HCT116 (cell line): ENCODE data around the gene MTRR. TPM values are rescaled to one million over a fixed set of nuclear protein-coding genes. Genes with fewer than 3 reads are reported as not detected.

Experiments
- ATAC-seq: fragments of 200-7000 bp; cut with Tn5 transposase; 2 replicates; pipeline ENCODE4 v1.9.1; 2020; ENCODE audit warnings: mild to moderate bottlenecking, moderate library complexity
- BruUV-seq: library from RNA; stranded (reverse); fragments of 400-500 nt; replicated peaks from 2 replicates; lab custom pipeline; 2021; lab: Mats Ljungman, UMichigan
- CTCF ChIA-PET: fragments of 300-600 bp; sonication (Branson Sonifier 250); formaldehyde crosslinking; loops from one replicate; lab custom pipeline; 2021; ENCODE audit warnings: antibody characterized with exemption; lab: Charles Lee
- POLR2A ChIA-PET: fragments of 300-600, 350-600 bp; sonication (Branson Sonifier 250); formaldehyde crosslinking; loops from one replicate; lab custom pipeline; 2021; ENCODE audit warnings: antibody characterized with exemption; lab: Charles Lee
- RAD21 ChIA-PET, 2 experiments: fragments of 300-600 bp; sonication (Branson Sonifier 250); formaldehyde crosslinking; loops; one replicate each; lab custom pipeline; 2023; ENCODE audit warnings: low total read pairs in 2 of 2; ENCODE audit not compliant: uncharacterized antibody in 2 of 2, unreplicated experiment in 2 of 2, low non-redundant PET in 1 of 2; lab: Charles Lee
- DNase-seq: peaks from one replicate; pipeline ENCODE4 v3.0.0-alpha.2; 2010; ENCODE audit warnings: low read depth, low spot score
- H2AFZ ChIP-seq: fragments of 200-600 bp; shearing (Covaris generic), sonication (generic); 2 replicates; pipeline ENCODE4 v1.6.1; 2017; ENCODE audit warnings: low read depth, mixed run types, mixed read lengths, antibody characterized with exemption, low read length; ENCODE audit not compliant: poor library complexity, severe bottlenecking
- H3K27ac ChIP-seq: 2 replicates; pipeline ENCODE4 v1.5.1; 2012; ENCODE audit warnings: low read depth, low read length
- H3K27me3 ChIP-seq: fragments of 200-600 bp; sonication (generic); 2 replicates; pipeline ENCODE4 v1.6.1; 2016; ENCODE audit warnings: mixed run types, low read length, mixed read lengths; ENCODE audit not compliant: insufficient read depth
- H3K36me3 ChIP-seq, 2 experiments: fragments of 200-500 bp in 1 of 2; fragments of 200-600 bp in 1 of 2; sonication (Bioruptor generic) in 1 of 2; sonication (generic) in 1 of 2; 2 replicates each; pipeline versions ENCODE4 v1.5.1 to v1.6.1; 2014 to 2016; ENCODE audit warnings: low read length in 2 of 2, inconsistent platforms in 1 of 2, mixed read lengths in 1 of 2, mixed run types in 1 of 2; ENCODE audit not compliant: insufficient read depth in 2 of 2, control insufficient read depth in 1 of 2
- H3K4me1 ChIP-seq, 2 experiments: fragments of 200-600 bp in 1 of 2; sonication (generic) in 1 of 2; 2 replicates each; pipeline versions ENCODE4 v1.5.1 to v1.6.1; 2012 to 2017; ENCODE audit warnings: low read length in 2 of 2, inconsistent platforms in 1 of 2, mild to moderate bottlenecking in 1 of 2, mixed read lengths in 1 of 2, mixed run types in 1 of 2, moderate library complexity in 1 of 2; ENCODE audit not compliant: insufficient read depth in 2 of 2, control insufficient read depth in 1 of 2
- H3K4me2 ChIP-seq: fragments of 200-600 bp; sonication (generic); 2 replicates; pipeline ENCODE4 v1.6.1; 2017; ENCODE audit warnings: mixed run types, low read length, mixed read lengths
- H3K4me3 ChIP-seq, 2 experiments: fragments of 200-600 bp in 1 of 2; sonication (generic) in 1 of 2; replicated peaks in 1 of 2; 2 replicates each; pipeline ENCODE4 v1.5.1; 2011 to 2016; ENCODE audit warnings: low read length in 2 of 2, control low read depth in 1 of 2, low read depth in 1 of 2, mild to moderate bottlenecking in 1 of 2, mixed read lengths in 1 of 2, mixed run types in 1 of 2
- H3K79me2 ChIP-seq: fragments of 200-600 bp; sonication (generic); 2 replicates; pipeline ENCODE4 v1.6.1; 2017; ENCODE audit warnings: mild to moderate bottlenecking, mixed run types, low read length, moderate library complexity, mixed read lengths; ENCODE audit not compliant: insufficient read depth
- H3K9ac ChIP-seq: fragments of 200-600 bp; sonication (generic); 2 replicates; pipeline ENCODE4 v1.6.1; 2016; ENCODE audit warnings: low read length, mixed read lengths
- H3K9me2 ChIP-seq: fragments of 200-600 bp; sonication (generic), shearing (Covaris generic); 2 replicates; pipeline ENCODE4 v1.6.1; 2017; ENCODE audit warnings: mixed run types, mild to moderate bottlenecking, moderate library complexity; ENCODE audit not compliant: insufficient read depth
- H3K9me3 ChIP-seq, 2 experiments: fragments of 200-500 bp in 1 of 2; fragments of 200-600 bp in 1 of 2; sonication (Bioruptor generic) in 1 of 2; sonication (generic) in 1 of 2; 2 replicates each; pipeline ENCODE4 v1.6.1; 2014 to 2017; ENCODE audit warnings: low read length in 2 of 2, mixed read lengths in 2 of 2, inconsistent platforms in 1 of 2, low read depth in 1 of 2, mild to moderate bottlenecking in 1 of 2, mixed run types in 1 of 2, moderate library complexity in 1 of 2; ENCODE audit not compliant: control insufficient read depth in 1 of 2, insufficient read depth in 1 of 2
- H4K20me1 ChIP-seq: fragments of 200-600 bp; sonication (generic), shearing (Covaris generic); 2 replicates; pipeline ENCODE4 v1.6.1; 2017; ENCODE audit warnings: mixed run types, mild to moderate bottlenecking, moderate library complexity; ENCODE audit not compliant: insufficient read depth
- ATF3 ChIP-seq: IDR thresholded peaks from 2 replicates; pipeline ENCODE4 v1.6.1; 2012
- CBX3 ChIP-seq: IDR thresholded peaks from 2 replicates; pipeline ENCODE4 v1.6.1; 2012; ENCODE audit warnings: low read depth
- CEBPB ChIP-seq: IDR thresholded peaks from 2 replicates; pipeline ENCODE4 v1.6.1; 2012; ENCODE audit warnings: low read depth
- CTCF ChIP-seq, 3 experiments: fragments of 200-600 bp in 1 of 3; sonication (generic) in 1 of 3; IDR thresholded peaks in 2 of 3; conservative IDR thresholded peaks in 1 of 3; 2 replicates each; pipeline ENCODE4 v1.5.1; 2012 to 2017; ENCODE audit warnings: low read depth in 2 of 3, low read length in 2 of 3, antibody characterized with exemption in 1 of 3, borderline replicate concordance in 1 of 3, control low read depth in 1 of 3, mild to moderate bottlenecking in 1 of 3, mixed read lengths in 1 of 3, mixed run types in 1 of 3, moderate library complexity in 1 of 3; ENCODE audit not compliant: insufficient read depth in 1 of 3
- EGR1 ChIP-seq: IDR thresholded peaks from 2 replicates; pipeline ENCODE4 v1.6.1; 2012; ENCODE audit warnings: low read depth
- ELF1 ChIP-seq: IDR thresholded peaks from 2 replicates; pipeline ENCODE4 v1.6.1; 2012; ENCODE audit warnings: low read depth, borderline replicate concordance
- EZH2 ChIP-seq: fragments of 200-600 bp; sonication (generic); IDR thresholded peaks from 2 replicates; pipeline ENCODE4 v1.6.1; 2017; ENCODE audit warnings: antibody characterized with exemption, mixed run types
- EZH2phosphoT487 ChIP-seq: fragments of 200-600 bp; IDR thresholded peaks from 2 replicates; pipeline ENCODE4 v1.6.1; 2018; ENCODE audit warnings: antibody characterized with exemption, borderline replicate concordance
- FOSL1 ChIP-seq: IDR thresholded peaks from 2 replicates; pipeline ENCODE4 v1.6.1; 2012; ENCODE audit warnings: low read depth
- JUND ChIP-seq: IDR thresholded peaks from 2 replicates; pipeline ENCODE4 v1.6.1; 2012
- MAX ChIP-seq: IDR thresholded peaks from 2 replicates; pipeline ENCODE4 v1.6.1; 2012
- POLR2A ChIP-seq: IDR thresholded peaks from 2 replicates; pipeline ENCODE4 v1.7.0; 2011; ENCODE audit warnings: borderline replicate concordance; ENCODE audit not compliant: insufficient read depth, insufficient read length; ENCODE audit errors: extremely low read depth
- POLR2AphosphoS5 ChIP-seq: IDR thresholded peaks from 2 replicates; pipeline ENCODE4 v1.6.1; 2011; ENCODE audit warnings: mild to moderate bottlenecking, low read depth, low read length, moderate library complexity
- RAD21 ChIP-seq: IDR thresholded peaks from 2 replicates; pipeline ENCODE4 v1.6.1; 2012; ENCODE audit warnings: low read depth, mild to moderate bottlenecking
- REST ChIP-seq: IDR thresholded peaks from 2 replicates; pipeline ENCODE4 v1.6.1; 2012; ENCODE audit warnings: low read depth
- SRF ChIP-seq: IDR thresholded peaks from 2 replicates; pipeline ENCODE4 v1.6.1; 2012; ENCODE audit warnings: low read depth
- YY1 ChIP-seq: IDR thresholded peaks from 2 replicates; pipeline ENCODE4 v1.6.1; 2011; ENCODE audit warnings: low read length, low read depth, moderate library complexity, mild to moderate bottlenecking; ENCODE audit not compliant: insufficient replicate concordance; ENCODE audit errors: extremely low read depth
- ZFX ChIP-seq: fragments of 450-650 bp; IDR thresholded peaks from 2 replicates; pipeline ENCODE4 v1.6.1; 2017
- ZNF274 ChIP-seq: fragments of 200-500 bp; sonication (Bioruptor generic); IDR thresholded peaks from 2 replicates; pipeline ENCODE4 v1.6.1; 2014; ENCODE audit warnings: mild to moderate bottlenecking, low read depth, low read length, inconsistent platforms
- intact Hi-C: fragments of 100-400 bp; cut with micrococcal nuclease; formaldehyde crosslinking; loops from 2 replicates; pipeline ENCODE4 v1.10.0; 2022
- total RNA-seq: library from RNA; stranded (reverse); gene quantifications from one replicate; pipeline ENCODE4 v1.2.1, GENCODE V29; 2021; ENCODE audit not compliant: unreplicated experiment

Gene MTRR
- total RNA-seq, 1 experiment from 2014 or later: 32.5 TPM

GRCh38 chr5:7852988-7853387 is 16.0 kb upstream of the MTRR start (continued):
- no peak for TF ChIP-seq EGR1

GRCh38 chr5:7855611-7856010 is 13.3 kb upstream of the MTRR start:
- no peak for ATAC-seq
- no peak overlapping the region for H3K4me3 ChIP-seq
- CTCF ChIA-PET: no interaction called here

More at GRCh38 chr5:7855611-7856010, 13.3 kb upstream of the MTRR start:
- TF ChIP-seq FOSL1 (no peak), CTCF (IDR thresholded peaks at IDR 0.05 in 2 of 3, conservative IDR thresholded peaks at IDR 0.05 in 1 of 3; ENCODE audit: borderline replicate concordance in 1 of 3, insufficient read depth in 1 of 3, low read depth in 2 of 3, low read length in 2 of 3) (no peak), ELF1 (no peak), POLR2A (no peak), EZH2 (no peak), JUND (no peak), YY1 (no peak), CEBPB (no peak), ZFX (no peak), RAD21 (no peak), REST (no peak), MAX (no peak), ATF3 (no peak), EZH2phosphoT487 (no peak), EGR1 (no peak), ZNF274 (no peak), SRF (no peak), CBX3 (no peak), POLR2AphosphoS5 (no peak)
- H3K9me2 ChIP-seq: no peaks in the 10 kb centered on the region
- no TSS peak for BruUV-seq
- no peak overlapping the region for H3K27ac ChIP-seq
- no peaks in the 10 kb centered on the region for H3K27me3 ChIP-seq
- no peak for DNase-seq
- no peak overlapping the region for H3K9ac ChIP-seq
- H4K20me1 ChIP-seq: no peaks in the 10 kb centered on the region
- no peak overlapping the region for H2AFZ ChIP-seq
- intact Hi-C loops: loop anchor here (5.0 kb wide), 1 partner anchor 1088 kb away; no protein-coding TSS in a partner anchor
- RAD21 ChIA-PET: no interaction called here
- H3K36me3 ChIP-seq: peaks cover 3 to 13% of the 10 kb centered on the region in 2 experiments; a peak in 3 of 4 replicates
- H3K9me3 ChIP-seq: no peaks in the 10 kb centered on the region
- H3K4me2 ChIP-seq: no peak overlapping the region
- no peaks in the 10 kb centered on the region for H3K79me2 ChIP-seq
- POLR2A ChIA-PET: no interaction called here
- no peaks in the 10 kb centered on the region for H3K4me1 ChIP-seq
